AG10803 (cell line): ENCODE data around the gene ITGA7.
"Not testable (repeated sequence)": the region's sequence is repeated elsewhere in the genome, so short reads cannot be mapped to it uniquely, and the experiment has no call there.

ENCODE experiments used
- DNase-seq: peaks from one replicate; pipeline ENCODE4 v3.0.0; 2010; ENCODE audit warnings: low read depth
- H3K4me3 ChIP-seq: 2 replicates; pipeline ENCODE4 v1.5.1; 2011; ENCODE audit warnings: mild to moderate bottlenecking, low read length, control low read depth
- TF ChIP-seq, protein P1 (sequence below): conservative IDR thresholded peaks from 2 replicates; pipeline ENCODE4 v1.5.1; 2011; ENCODE audit warnings: mild to moderate bottlenecking, low read length, control low read depth, inconsistent platforms

Gene ITGA7

DNA sequence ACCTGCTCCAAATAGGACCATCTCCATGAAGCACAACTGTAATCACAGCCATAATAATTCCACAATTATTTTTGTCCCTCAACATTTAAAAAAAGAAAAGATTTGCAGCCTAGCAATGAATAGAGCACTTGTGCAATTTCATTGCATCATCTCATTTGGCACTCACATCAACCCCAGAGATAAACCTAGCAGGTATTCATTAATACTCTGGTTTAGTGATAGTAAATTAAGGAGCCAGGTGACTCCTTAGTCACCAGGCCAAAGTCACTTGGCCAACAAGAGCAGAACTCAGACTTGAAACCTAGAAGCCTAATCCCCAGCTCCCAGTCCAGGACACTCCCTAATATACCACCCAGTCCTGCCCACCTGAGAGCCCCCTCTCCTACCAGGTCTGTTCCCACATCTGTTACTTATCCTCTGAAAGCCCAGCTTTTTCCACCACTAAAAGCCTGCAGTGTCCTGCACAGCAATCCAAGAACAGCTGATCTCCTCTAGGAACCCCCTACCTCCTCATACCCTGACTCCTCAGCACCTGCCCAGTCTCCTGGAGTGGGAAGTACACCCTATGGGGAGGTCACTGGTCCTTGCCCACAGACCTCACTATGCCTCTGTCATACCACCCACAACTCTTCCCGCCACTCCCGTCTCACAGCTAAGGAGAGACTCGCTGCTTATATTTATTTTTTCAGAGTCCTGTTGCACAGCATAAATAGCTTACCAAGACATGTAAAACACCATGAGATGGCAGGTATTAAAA, 48.9 kb downstream of the ITGA7 start:
- no peak overlapping the region for H3K4me3 ChIP-seq
- TF ChIP-seq, protein P1, sequence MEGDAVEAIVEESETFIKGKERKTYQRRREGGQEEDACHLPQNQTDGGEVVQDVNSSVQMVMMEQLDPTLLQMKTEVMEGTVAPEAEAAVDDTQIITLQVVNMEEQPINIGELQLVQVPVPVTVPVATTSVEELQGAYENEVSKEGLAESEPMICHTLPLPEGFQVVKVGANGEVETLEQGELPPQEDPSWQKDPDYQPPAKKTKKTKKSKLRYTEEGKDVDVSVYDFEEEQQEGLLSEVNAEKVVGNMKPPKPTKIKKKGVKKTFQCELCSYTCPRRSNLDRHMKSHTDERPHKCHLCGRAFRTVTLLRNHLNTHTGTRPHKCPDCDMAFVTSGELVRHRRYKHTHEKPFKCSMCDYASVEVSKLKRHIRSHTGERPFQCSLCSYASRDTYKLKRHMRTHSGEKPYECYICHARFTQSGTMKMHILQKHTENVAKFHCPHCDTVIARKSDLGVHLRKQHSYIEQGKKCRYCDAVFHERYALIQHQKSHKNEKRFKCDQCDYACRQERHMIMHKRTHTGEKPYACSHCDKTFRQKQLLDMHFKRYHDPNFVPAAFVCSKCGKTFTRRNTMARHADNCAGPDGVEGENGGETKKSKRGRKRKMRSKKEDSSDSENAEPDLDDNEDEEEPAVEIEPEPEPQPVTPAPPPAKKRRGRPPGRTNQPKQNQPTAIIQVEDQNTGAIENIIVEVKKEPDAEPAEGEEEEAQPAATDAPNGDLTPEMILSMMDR = no peak
- DNase-seq = no peak

DNA sequence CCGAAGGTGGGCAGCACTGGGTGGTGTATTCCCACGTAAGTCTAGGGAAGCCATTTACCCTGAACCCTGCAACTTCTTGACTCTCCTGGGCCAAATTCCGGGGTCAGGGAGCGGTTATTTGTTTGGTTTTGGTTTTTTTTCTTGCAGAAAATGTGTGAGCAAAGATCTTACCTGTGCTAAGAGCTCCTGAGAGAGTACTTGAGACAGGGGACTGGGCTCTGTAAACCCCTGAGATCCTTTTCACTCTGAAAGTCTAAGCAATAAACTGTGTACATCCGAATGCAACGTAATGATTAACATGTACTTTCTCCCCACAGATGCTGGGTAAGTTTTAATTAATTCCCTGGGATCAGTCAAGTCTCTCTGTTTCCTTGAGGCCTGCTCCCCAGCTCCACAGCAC, 49.5 kb downstream of the ITGA7 start:
- no peak for DNase-seq
- TF ChIP-seq, protein P1 = no peak
- H3K4me3 ChIP-seq = no peak overlapping the region

DNA sequence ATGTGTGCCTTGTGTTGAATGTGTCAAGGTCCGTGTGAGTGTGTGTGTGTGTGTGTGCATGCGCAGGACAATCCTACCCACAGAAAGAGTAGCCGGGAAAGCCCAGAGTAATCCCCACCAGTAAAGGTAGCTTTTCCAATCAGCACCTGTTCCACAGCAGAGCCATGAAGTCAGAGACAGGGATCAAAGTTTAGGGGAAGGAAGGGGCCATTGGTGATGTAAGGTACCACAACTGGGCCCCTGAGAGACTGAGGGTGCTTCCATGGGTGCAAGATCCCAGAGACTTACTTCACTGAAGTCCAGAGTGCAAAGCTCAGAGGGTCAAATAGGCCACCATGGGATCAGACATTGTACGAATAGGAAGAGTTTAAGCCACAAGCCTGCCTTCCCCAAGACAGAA, 50.5 kb downstream of the ITGA7 start:
- no peak overlapping the region for H3K4me3 ChIP-seq
- TF ChIP-seq, protein P1 = no peak
- DNase-seq = no peak

DNA sequence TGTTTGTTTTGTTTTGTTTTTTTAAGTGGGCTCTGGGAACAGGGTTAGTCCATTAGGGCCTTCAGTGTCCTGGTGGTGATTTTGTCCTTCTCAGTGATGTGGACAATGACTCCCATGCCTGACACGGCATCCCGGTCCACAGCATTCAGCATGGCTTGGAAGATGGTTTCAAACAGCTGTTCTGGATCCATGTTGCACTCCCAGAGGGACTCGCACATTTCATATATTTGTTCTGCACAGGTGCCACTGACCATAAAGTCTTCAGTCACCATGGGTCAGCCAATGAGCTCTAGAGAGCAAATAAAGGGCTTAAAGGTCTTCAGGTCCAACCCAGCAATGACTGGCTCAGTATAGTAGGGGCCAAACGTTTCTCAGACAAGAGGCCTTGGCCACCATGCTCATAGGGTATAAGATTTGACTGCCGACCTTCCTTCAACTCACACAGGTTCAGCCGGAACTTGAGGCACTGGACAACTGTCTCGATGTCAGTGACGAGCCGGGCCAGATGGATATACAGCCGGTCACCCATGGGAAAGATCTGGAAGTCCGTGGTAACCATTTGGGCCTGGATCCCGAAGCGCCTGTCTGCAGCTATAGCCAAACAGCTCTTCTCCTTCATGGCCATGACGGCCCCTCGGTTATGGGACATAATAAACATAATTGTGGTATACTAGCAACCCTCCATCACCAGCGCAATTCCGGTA, 53.0 kb downstream of the ITGA7 start:
- no peak for DNase-seq
- H3K4me3 ChIP-seq = no peak overlapping the region
- TF ChIP-seq, protein P1 = no peak

DNA sequence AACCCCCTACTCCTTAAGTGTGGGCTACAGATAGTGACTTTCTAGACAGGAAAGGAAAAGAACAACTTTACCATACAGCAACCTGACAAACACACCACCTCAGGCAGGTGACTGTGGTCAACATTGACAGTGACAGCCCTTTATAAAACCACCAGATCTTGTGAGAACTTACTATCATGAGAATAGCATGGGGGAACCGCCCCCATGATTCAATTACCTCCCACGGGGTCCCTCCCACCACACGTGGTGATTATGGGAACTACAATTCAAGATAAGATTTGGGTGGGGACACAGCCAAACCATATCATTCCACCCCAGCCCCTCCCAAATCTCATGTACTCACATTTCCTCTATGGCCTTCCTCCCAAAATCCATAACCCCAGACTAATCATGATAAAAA, 54.7 kb downstream of the ITGA7 start:
- no peak for DNase-seq
- TF ChIP-seq, protein P1 = no peak
- no peak overlapping the region for H3K4me3 ChIP-seq

DNA sequence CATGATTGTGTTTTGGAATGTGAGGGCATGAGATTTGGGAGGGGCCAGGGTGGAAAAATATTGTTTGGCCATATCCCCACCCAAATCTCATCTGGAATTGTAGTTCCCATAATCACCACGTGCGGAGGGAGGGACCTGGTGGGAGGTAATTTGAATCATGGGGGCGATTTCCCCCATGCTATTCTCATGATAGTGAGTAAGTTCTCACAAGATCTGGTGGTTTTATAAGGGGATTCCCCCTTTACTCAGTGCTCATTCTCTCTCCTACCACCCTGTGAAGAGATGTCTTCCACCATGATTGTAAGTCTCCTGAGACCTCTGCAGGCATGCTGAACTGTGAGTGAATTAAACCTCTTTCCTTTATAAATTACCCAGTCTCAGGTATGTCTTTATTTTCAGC, 55.4 kb downstream of the ITGA7 start:
- no peak overlapping the region for H3K4me3 ChIP-seq
- TF ChIP-seq, protein P1 = no peak
- DNase-seq = no peak

DNA sequence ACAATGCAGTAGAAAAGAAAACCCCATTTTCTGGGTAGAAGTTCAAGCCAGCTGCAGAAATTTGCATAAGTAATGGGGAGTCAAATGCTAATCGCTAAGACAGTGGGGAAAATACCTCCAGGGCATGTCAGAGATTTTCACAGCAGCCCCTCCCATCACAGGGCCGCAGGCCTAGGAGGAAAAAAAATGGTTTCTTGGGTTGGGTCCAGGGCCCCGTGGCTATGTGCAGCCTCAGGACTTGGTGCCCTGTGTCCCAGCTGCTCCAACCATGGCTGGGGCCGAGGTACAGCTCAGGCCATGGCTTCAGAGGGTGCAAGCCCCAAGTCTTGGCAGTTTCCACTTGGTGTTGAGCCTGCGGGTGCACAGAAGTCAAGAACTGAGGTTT, 56.4 kb downstream of the ITGA7 start:
- DNase-seq = no peak
- no peak overlapping the region for H3K4me3 ChIP-seq
- TF ChIP-seq, protein P1 = no peak

DNA sequence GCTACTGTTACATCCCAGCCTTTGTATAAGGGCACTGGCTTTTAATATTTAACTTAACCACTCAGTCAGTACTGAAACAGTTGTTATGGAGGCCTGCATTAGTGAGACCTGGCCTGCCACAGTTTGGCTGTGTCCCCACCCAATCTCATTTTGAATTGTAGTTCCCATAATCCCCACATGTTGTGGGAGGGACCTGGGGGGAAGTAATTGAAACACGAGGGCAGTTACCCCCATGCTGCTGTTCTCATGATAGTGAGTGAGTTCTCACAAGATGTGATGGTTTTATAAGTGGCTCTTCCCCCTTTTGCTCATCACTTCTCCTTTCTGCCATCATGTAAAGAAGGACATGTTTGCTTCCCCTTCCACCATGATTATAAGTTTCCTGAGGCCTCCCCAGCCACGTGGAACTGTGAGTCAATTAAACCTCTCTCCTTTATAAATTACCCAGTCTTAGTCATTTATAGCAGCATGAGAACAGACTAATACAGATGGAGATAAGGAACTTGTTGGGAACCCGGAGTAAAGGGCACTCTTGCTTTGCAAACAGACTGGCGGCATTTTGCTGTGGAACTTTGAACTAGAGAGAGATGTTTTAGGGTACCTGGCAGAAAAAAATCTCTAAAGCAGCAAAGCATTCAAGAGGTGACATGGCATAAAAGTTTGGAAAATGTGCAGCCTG, 56.9 kb downstream of the ITGA7 start:
- H3K4me3 ChIP-seq, DNase-seq: not testable (repeated sequence)
